Astrocyte of the spinal cord (primary cell): ENCODE results near the gene UPK3B.
"Not testable (repeated sequence)": the region's sequence is repeated elsewhere in the genome, so short reads cannot be mapped to it uniquely, and the experiment has no call there.

Experiments
- DNase-seq: peaks from one replicate; pipeline ENCODE4 v3.0.0; 2011; ENCODE audit warnings: low read depth, low spot score
- H3K4me3 ChIP-seq: 2 replicates; pipeline ENCODE4 v1.5.1; 2011; ENCODE audit warnings: low read depth, mild to moderate bottlenecking, low read length, moderate library complexity
- CTCF ChIP-seq: IDR thresholded peaks from 2 replicates; pipeline ENCODE4 v1.5.1; 2012; ENCODE audit warnings: low read depth, mild to moderate bottlenecking, low read length, inconsistent platforms
- in situ Hi-C: cut with HindIII; loops from 2 replicates; pipeline ENCODE4 v1.10.0; 2017; ENCODE audit warnings: low sequenced_read_pairs

Gene UPK3B

GRCh38 chr7:76505168-76506080 lies 4.9 kb upstream of the UPK3B start:
- no peak for DNase-seq
- H3K4me3 ChIP-seq, result no peak overlapping the region
- in situ Hi-C loops, result no loop called here
- no peak for TF ChIP-seq CTCF

- in situ Hi-C loops, result no loop called here
- no peak for TF ChIP-seq CTCF
These were observed 4.3 kb upstream of the UPK3B start for GRCh38 chr7:76506081-76506440.

GRCh38 chr7:76506643-76507042 lies 3.7 kb upstream of the UPK3B start:
- DNase-seq, in situ Hi-C loops, H3K4me3 ChIP-seq: not testable (repeated sequence)

More at GRCh38 chr7:76506081-76506440, 4.3 kb upstream of the UPK3B start:
- H3K4me3 ChIP-seq, result no peak overlapping the region
- no peak for DNase-seq

GRCh38 chr7:76507723-76508406 lies 2.5 kb upstream of the UPK3B start:
- DNase-seq, result no peak
- no peak for TF ChIP-seq CTCF
- in situ Hi-C loops, result no loop called here
- H3K4me3 ChIP-seq, result no peak overlapping the region

- H3K4me3 ChIP-seq, in situ Hi-C loops, DNase-seq: not testable (repeated sequence)
These were observed 1.0 kb downstream of the UPK3B start for GRCh38 chr7:76511200-76511910.

- H3K4me3 ChIP-seq, in situ Hi-C loops, DNase-seq: not testable (repeated sequence)
These were observed 1.8 kb downstream of the UPK3B start for GRCh38 chr7:76511911-76512885.

GRCh38 chr7:76512941-76513816 lies 2.8 kb downstream of the UPK3B start:
- TF ChIP-seq CTCF, result peak; percentile 44
- in situ Hi-C loops, result no loop called here
- DNase-seq, result no peak
- H3K4me3 ChIP-seq, result no peak overlapping the region
